ENCODE measurements around the gene NEXN. TPM values are rescaled to one million over a fixed set of nuclear protein-coding genes. Genes with fewer than 3 reads are reported as not detected.
A peak's percentile ranks its signal among the peaks of the same experiment; 100 is the strongest.

NEXN gene
- polyA plus RNA-seq, 3 donors = 0.31 to 3.5 (median 3.0) TPM

DNA sequence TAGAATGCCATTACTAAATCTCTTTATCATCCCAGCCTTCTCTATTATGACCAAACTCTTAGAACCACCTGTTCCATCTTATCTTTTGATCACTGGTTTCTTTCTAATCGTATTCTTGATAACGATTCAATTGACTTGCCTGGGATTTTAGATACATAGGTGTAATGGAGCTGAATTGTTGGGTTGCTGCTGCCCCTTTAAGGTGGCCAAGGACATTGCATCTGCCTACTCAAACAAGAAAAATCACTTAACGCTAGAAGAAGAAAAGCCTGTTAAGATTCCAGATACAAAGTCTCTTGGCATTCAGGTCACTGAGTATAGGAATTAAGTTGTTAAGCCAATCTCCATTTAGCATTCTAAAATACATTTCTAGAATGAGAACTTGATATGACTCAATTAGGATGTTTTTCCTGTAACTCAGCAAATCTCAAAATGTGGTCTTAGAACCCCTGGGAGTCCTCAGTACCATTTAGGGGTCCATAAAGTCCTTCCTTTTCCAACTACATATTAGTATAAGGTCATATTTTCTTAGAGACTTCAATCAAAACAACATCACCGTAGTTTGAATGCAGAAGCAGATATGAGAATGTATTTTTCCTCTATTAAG is 12.4 kb downstream of the NEXN start:
- H3K9me3 ChIP-seq (replicated peaks in 1 of 2; ENCODE audit: control insufficient read depth in 1 of 2, insufficient read depth in 1 of 2, low read length in 2 of 2) = no peaks in the 10 kb centered on the region
- no peaks in the 10 kb centered on the region for H4K20me1 ChIP-seq (ENCODE audit: insufficient read depth, low read length)
- Mint-ChIP-seq H3K27me3 (ENCODE audit: low read depth in 3 of 3) (no peaks in the 10 kb centered on the region), H3K4me3 (no peak overlapping the region), H3K9me3 (peaks cover 0 to 4% (median 0%) of the 10 kb centered on the region in 7 donors), H3K4me1 (peaks cover 5% of the 10 kb centered on the region), H3K27ac (no peak overlapping the region), H3K36me3 (no peaks in the 10 kb centered on the region)
- intact Hi-C loops (cut with micrococcal nuclease) = no loop called here
- no peak overlapping the region for H3K4me3 ChIP-seq (replicated peaks in 1 of 3; ENCODE audit: low read depth in 2 of 3, low read length in 3 of 3)
- no peaks in the 10 kb centered on the region for H3K27me3 ChIP-seq (ENCODE audit: control insufficient read depth in 2 of 2, insufficient read depth in 2 of 2, low read length in 2 of 2)
- DNase-seq = no peak
- H3K27ac ChIP-seq (ENCODE audit: low read depth in 1 of 2, low read length in 2 of 2) = no peak overlapping the region
- peaks cover 4 to 5% of the 10 kb centered on the region in 2 donors for H3K4me1 ChIP-seq (ENCODE audit: control insufficient read depth in 1 of 2, insufficient read depth in 2 of 2, low read length in 2 of 2)
- H3K36me3 ChIP-seq (replicated peaks in 1 of 2; ENCODE audit: control insufficient read depth in 1 of 2, insufficient read depth in 2 of 2, low read length in 2 of 2) = no peaks in the 10 kb centered on the region
- no peaks in the 10 kb centered on the region for H3K79me2 ChIP-seq (ENCODE audit: insufficient read depth, low read length)
- no peak overlapping the region for H3K9ac ChIP-seq (ENCODE audit: insufficient read depth, low read length, poor library complexity, severe bottlenecking)
- H2AFZ ChIP-seq (ENCODE audit: insufficient read depth, low read depth, low read length, poor library complexity, severe bottlenecking) = no peak overlapping the region
- TF ChIP-seq, protein P1, sequence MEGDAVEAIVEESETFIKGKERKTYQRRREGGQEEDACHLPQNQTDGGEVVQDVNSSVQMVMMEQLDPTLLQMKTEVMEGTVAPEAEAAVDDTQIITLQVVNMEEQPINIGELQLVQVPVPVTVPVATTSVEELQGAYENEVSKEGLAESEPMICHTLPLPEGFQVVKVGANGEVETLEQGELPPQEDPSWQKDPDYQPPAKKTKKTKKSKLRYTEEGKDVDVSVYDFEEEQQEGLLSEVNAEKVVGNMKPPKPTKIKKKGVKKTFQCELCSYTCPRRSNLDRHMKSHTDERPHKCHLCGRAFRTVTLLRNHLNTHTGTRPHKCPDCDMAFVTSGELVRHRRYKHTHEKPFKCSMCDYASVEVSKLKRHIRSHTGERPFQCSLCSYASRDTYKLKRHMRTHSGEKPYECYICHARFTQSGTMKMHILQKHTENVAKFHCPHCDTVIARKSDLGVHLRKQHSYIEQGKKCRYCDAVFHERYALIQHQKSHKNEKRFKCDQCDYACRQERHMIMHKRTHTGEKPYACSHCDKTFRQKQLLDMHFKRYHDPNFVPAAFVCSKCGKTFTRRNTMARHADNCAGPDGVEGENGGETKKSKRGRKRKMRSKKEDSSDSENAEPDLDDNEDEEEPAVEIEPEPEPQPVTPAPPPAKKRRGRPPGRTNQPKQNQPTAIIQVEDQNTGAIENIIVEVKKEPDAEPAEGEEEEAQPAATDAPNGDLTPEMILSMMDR (IDR thresholded peaks at IDR 0.05) = peak; percentile 35
- WGBS (ENCODE audit: insufficient coverage) = no CpG with 5 or more reads among the region's 4 CpGs
- H3K4me2 ChIP-seq (replicated peaks; ENCODE audit: extremely low read depth, low read length, poor library complexity, severe bottlenecking) = no peak overlapping the region

DNA sequence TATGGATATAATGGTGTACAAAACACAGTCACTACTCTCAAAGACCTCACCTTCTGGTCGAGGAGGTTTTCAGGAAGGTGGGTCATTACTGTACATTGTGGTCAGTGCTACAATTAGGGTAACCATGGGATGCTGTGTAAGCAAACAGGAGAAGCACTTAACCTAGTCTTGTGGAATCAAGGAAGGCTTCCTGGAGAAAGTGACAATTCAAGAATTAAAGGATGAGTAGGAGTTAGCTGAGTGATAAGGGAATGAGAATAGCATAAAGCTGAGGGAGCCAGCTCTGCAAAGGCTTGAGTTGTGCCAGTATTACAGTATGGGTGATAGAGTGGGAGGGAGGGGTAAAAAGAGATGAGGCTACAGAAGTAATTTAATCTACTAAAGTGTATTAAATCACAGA is 17.2 kb downstream of the NEXN start:
- 100% methylated on average over 1 of the region's 1 CpG for WGBS (ENCODE audit: insufficient coverage)
- Histone ChIP-seq H3K36me3 (replicated peaks in 1 of 2; ENCODE audit: control insufficient read depth in 1 of 2, insufficient read depth in 2 of 2, low read length in 2 of 2) (no peaks in the 10 kb centered on the region), H3K4me2 (replicated peaks; ENCODE audit: extremely low read depth, low read length, poor library complexity, severe bottlenecking) (no peak overlapping the region), H3K4me3 (replicated peaks in 1 of 3; ENCODE audit: low read depth in 2 of 3, low read length in 3 of 3) (no peak overlapping the region), H3K4me1 (ENCODE audit: control insufficient read depth in 1 of 2, insufficient read depth in 2 of 2, low read length in 2 of 2) (peaks cover 9% of the 10 kb centered on the region in 2 donors), H2AFZ (ENCODE audit: insufficient read depth, low read depth, low read length, poor library complexity, severe bottlenecking) (no peak overlapping the region), H3K27ac (ENCODE audit: low read depth in 1 of 2, low read length in 2 of 2) (no peak overlapping the region), H4K20me1 (ENCODE audit: insufficient read depth, low read length) (no peaks in the 10 kb centered on the region), H3K9ac (ENCODE audit: insufficient read depth, low read length, poor library complexity, severe bottlenecking) (no peak overlapping the region), H3K79me2 (ENCODE audit: insufficient read depth, low read length) (no peaks in the 10 kb centered on the region), H3K9me3 (replicated peaks in 1 of 2; ENCODE audit: control insufficient read depth in 1 of 2, insufficient read depth in 1 of 2, low read length in 2 of 2) (no peaks in the 10 kb centered on the region), H3K27me3 (ENCODE audit: control insufficient read depth in 2 of 2, insufficient read depth in 2 of 2, low read length in 2 of 2) (no peaks in the 10 kb centered on the region)
- Mint-ChIP-seq H3K27me3 (ENCODE audit: low read depth in 3 of 3) (no peaks in the 10 kb centered on the region), H3K36me3 (no peaks in the 10 kb centered on the region), H3K9me3 (peaks cover 0 to 1% (median 0%) of the 10 kb centered on the region in 7 donors), H3K4me1 (peaks cover 12% of the 10 kb centered on the region), H3K4me3 (no peak overlapping the region), H3K27ac (peak overlapping the region in 3 of 7 donors; percentile 16 to 39 (median 30))
- intact Hi-C loops (cut with micrococcal nuclease) = no loop called here
- no peak for DNase-seq
- TF ChIP-seq, protein P1 (IDR thresholded peaks at IDR 0.05) = no peak

Measured in CD14-positive monocyte (primary cell).